Osteocyte (in vitro differentiated cells): Measurements from ENCODE around the gene PPP1R8. TPM values are rescaled to one million over a fixed set of nuclear protein-coding genes. Genes with fewer than 3 reads are reported as not detected.
A peak's percentile ranks its signal among the peaks of the same experiment; 100 is the strongest.
"Not testable (repeated sequence)": the region's sequence is repeated elsewhere in the genome, so short reads cannot be mapped to it uniquely, and the experiment has no call there.

Source experiments
- DNase-seq: peaks from one replicate; pipeline ENCODE4 v3.0.0; 2021; ENCODE audit warnings: mixed read lengths; ENCODE audit not compliant: unreplicated experiment; ENCODE audit errors: extremely low spot score
- H3K27ac Mint-ChIP-seq: one replicate; pipeline ENCODE4 v1.8.0; 2021; ENCODE audit warnings: mild to moderate bottlenecking, mixed read lengths; ENCODE audit not compliant: unreplicated experiment
- H3K27me3 Mint-ChIP-seq: one replicate; pipeline ENCODE4 v1.8.0; 2021; ENCODE audit warnings: mixed read lengths; ENCODE audit not compliant: unreplicated experiment
- H3K36me3 Mint-ChIP-seq: one replicate; pipeline ENCODE4 v1.8.0; 2021; ENCODE audit warnings: mixed read lengths; ENCODE audit not compliant: unreplicated experiment
- H3K4me1 Mint-ChIP-seq: one replicate; pipeline ENCODE4 v1.8.0; 2021; ENCODE audit warnings: mixed read lengths; ENCODE audit not compliant: unreplicated experiment
- H3K4me3 Mint-ChIP-seq: one replicate; pipeline ENCODE4 v1.8.0; 2021; ENCODE audit warnings: mild to moderate bottlenecking, moderate library complexity, mixed read lengths; ENCODE audit not compliant: unreplicated experiment
- H3K9me3 Mint-ChIP-seq: one replicate; pipeline ENCODE4 v1.8.0; 2021; ENCODE audit warnings: mixed read lengths; ENCODE audit not compliant: unreplicated experiment
- CTCF ChIP-seq: fragments of 200-600 bp; sonication (generic); IDR thresholded peaks from 2 replicates; pipeline ENCODE4 v1.5.0; 2021; ENCODE audit warnings: antibody characterized with exemption, mild to moderate bottlenecking, moderate library complexity
- total RNA-seq: library from RNA; stranded (reverse); gene quantifications from 2 replicates; pipeline ENCODE4 v1.2.1, GENCODE V29; 2021

The PPP1R8 gene
- total RNA-seq, 1 donor from 2014 or later: 49.6 TPM

- TF ChIP-seq CTCF: no peak
- H3K4me1 Mint-ChIP-seq: peaks cover 11% of the 10 kb centered on the region
- no peak overlapping the region for H3K4me3 Mint-ChIP-seq
- DNase-seq: no peak
- no peak overlapping the region for H3K27ac Mint-ChIP-seq
- no peaks in the 10 kb centered on the region for H3K27me3 Mint-ChIP-seq
- H3K36me3 Mint-ChIP-seq: no peaks in the 10 kb centered on the region
- no peaks in the 10 kb centered on the region for H3K9me3 Mint-ChIP-seq
These were observed 38.5 kb downstream of the PPP1R8 start for GRCh38 chr1:27868932-27869718.

- DNase-seq: no peak
- no peaks in the 10 kb centered on the region for H3K36me3 Mint-ChIP-seq
- no peaks in the 10 kb centered on the region for H3K27me3 Mint-ChIP-seq
- no peak overlapping the region for H3K27ac Mint-ChIP-seq
- no peak for TF ChIP-seq CTCF
- no peak overlapping the region for H3K4me3 Mint-ChIP-seq
- peaks cover 10% of the 10 kb centered on the region for H3K4me1 Mint-ChIP-seq
- no peaks in the 10 kb centered on the region for H3K9me3 Mint-ChIP-seq
These were observed 39.1 kb downstream of the PPP1R8 start for GRCh38 chr1:27869719-27870085.

- DNase-seq, H3K27ac Mint-ChIP-seq, H3K27me3 Mint-ChIP-seq, H3K36me3 Mint-ChIP-seq, H3K4me3 Mint-ChIP-seq, H3K9me3 Mint-ChIP-seq: not testable (repeated sequence)
- peaks cover 16% of the 10 kb centered on the region for H3K4me1 Mint-ChIP-seq
These were observed 40.5 kb downstream of the PPP1R8 start for GRCh38 chr1:27871076-27871475.

GRCh38 chr1:27872059-27872801, 41.6 kb downstream of the PPP1R8 start, which contains the start of gene THEMIS2:
Gene THEMIS2 (plus strand): TSS chr1:27872544. CDS start chr1:27872572, 28 bp downstream.
- no peaks in the 10 kb centered on the region for H3K9me3 Mint-ChIP-seq
- peak within 1 kb of the TSS; percentile 38 for H3K27ac Mint-ChIP-seq
- H3K4me1 Mint-ChIP-seq: peaks cover 16% of the 10 kb centered on the region
- no peaks in the 10 kb centered on the region for H3K36me3 Mint-ChIP-seq
- DNase-seq: no peak
- peak within 1 kb of the TSS; percentile 78 for H3K4me3 Mint-ChIP-seq
- no peak for TF ChIP-seq CTCF
- H3K27me3 Mint-ChIP-seq: no peaks in the 10 kb centered on the region

- DNase-seq: no peak
These were observed 42.4 kb downstream of the PPP1R8 start for GRCh38 chr1:27872802-27873551.

More at GRCh38 chr1:27872802-27873551, 42.4 kb downstream of the PPP1R8 start:
- no peak for TF ChIP-seq CTCF
- Mint-ChIP-seq H3K4me3 (peak overlapping the region; percentile 78), H3K4me1 (peaks cover 16% of the 10 kb centered on the region), H3K27me3 (no peaks in the 10 kb centered on the region), H3K27ac (peak overlapping the region; percentile 11), H3K9me3 (no peaks in the 10 kb centered on the region), H3K36me3 (no peaks in the 10 kb centered on the region)
